Uterus (tissue), 2 donors: ENCODE measurements around the gene SSBP3.

Experiments
- CTCF ChIP-seq, 4 experiments: fragments of 200-600 bp in 2 of 4; fragments of 450-650 bp in 2 of 4; sonication (generic) in 2 of 4; IDR thresholded peaks; one replicate each; pipeline ENCODE4 v1.5.1; 2016 to 2019; ENCODE audit warnings: antibody characterized with exemption in 4 of 4, mild to moderate bottlenecking in 2 of 4, moderate library complexity in 1 of 4
- POLR2A ChIP-seq, 2 donors: fragments of 450-650 bp; IDR thresholded peaks; one replicate each; pipeline ENCODE4 v1.6.1; 2016; ENCODE audit warnings: antibody characterized with exemption in 2 of 2, mild to moderate bottlenecking in 1 of 2, moderate library complexity in 1 of 2

- TF ChIP-seq POLR2A (IDR thresholded peaks at IDR 0.05) (no peak), CTCF (IDR thresholded peaks at IDR 0.05) (no peak)
These were observed 214.7 kb downstream of the SSBP3 start for GRCh38 chr1:54191525-54191924.
